H1 (cell line): ENCODE results near the gene TAF5. TPM values are rescaled to one million over a fixed set of nuclear protein-coding genes. Genes with fewer than 3 reads are reported as not detected.

Source experiments
- CTCF ChIA-PET: fragments of 300-600 bp; sonication (Branson Sonifier 250); formaldehyde crosslinking; loops from one replicate; lab custom pipeline; 2021; ENCODE audit not compliant: partially characterized antibody; lab: Charles Lee
- POLR2A ChIA-PET: fragments of 300-600 bp; sonication (Branson Sonifier 250); formaldehyde crosslinking; loops from one replicate; lab custom pipeline; 2021; ENCODE audit warnings: inconsistent platforms; ENCODE audit not compliant: partially characterized antibody; lab: Charles Lee
- DNase-seq, 2 experiments: peaks; one replicate each; pipeline versions ENCODE4 v3.0.0 to v3.0.0-alpha.2; 2010 to 2022; ENCODE audit warnings: low spot score in 2 of 2, low read depth in 1 of 2, mixed read lengths in 1 of 2
- FAIRE-seq: peaks from 2 replicates; lab custom pipeline; 2011; peaks lifted over from hg19 to GRCh38; lab: Jason Lieb, UNC
- H2AFZ ChIP-seq: 2 replicates; pipeline ENCODE4 v1.8.1; 2012; ENCODE audit warnings: low read length, inconsistent platforms
- H2AK5ac ChIP-seq: 2 replicates; pipeline ENCODE4 v1.6.1; 2013; ENCODE audit warnings: low read depth, low read length
- H2BK120ac ChIP-seq: replicated peaks from 2 replicates; pipeline ENCODE3; 2013; ENCODE audit warnings: low read depth, low read length, inconsistent platforms
- H2BK12ac ChIP-seq: 2 replicates; pipeline ENCODE4 v1.6.1; 2013; ENCODE audit warnings: low read depth, low read length
- H2BK15ac ChIP-seq: 2 replicates; pipeline ENCODE4 v1.6.1; 2013; ENCODE audit warnings: low read length
- H2BK20ac ChIP-seq: 2 replicates; pipeline ENCODE4 v1.6.1; 2013; ENCODE audit warnings: low read length
- H2BK5ac ChIP-seq: 2 replicates; pipeline ENCODE4 v1.6.1; 2013; ENCODE audit warnings: low read depth, low read length
- H3K14ac ChIP-seq: 2 replicates; pipeline ENCODE4 v1.6.1; 2013; ENCODE audit warnings: inconsistent platforms; ENCODE audit not compliant: insufficient read length
- H3K18ac ChIP-seq: 2 replicates; pipeline ENCODE4 v1.6.1; 2013; ENCODE audit warnings: low read length; ENCODE audit errors: extremely low read depth
- H3K23ac ChIP-seq: 2 replicates; pipeline ENCODE4 v1.6.1; 2013; ENCODE audit warnings: inconsistent platforms; ENCODE audit not compliant: insufficient read length
- H3K23me2 ChIP-seq: 2 replicates; pipeline ENCODE4 v1.6.1; 2013; ENCODE audit warnings: low read depth, low read length
- H3K27ac ChIP-seq: 2 replicates; pipeline ENCODE4 v1.6.1; 2011; ENCODE audit warnings: low read depth, low read length, inconsistent platforms
- H3K27me3 ChIP-seq, 4 experiments: replicated peaks in 1 of 4; 1 replicate in 1 of 4; 2 replicates in 3 of 4; pipeline versions ENCODE4 v1.6.1 to v1.8.1; 2011 to 2013; ENCODE audit warnings: low read length in 3 of 4, mild to moderate bottlenecking in 3 of 4, inconsistent platforms in 2 of 4, mixed read lengths in 2 of 4, moderate library complexity in 1 of 4; ENCODE audit not compliant: control insufficient read depth in 3 of 4, insufficient read depth in 3 of 4; ENCODE audit errors: extremely low read depth in 1 of 4
- H3K36me3 ChIP-seq, 4 experiments: 2 replicates each; pipeline versions ENCODE4 v1.6.1 to v1.8.1; 2011 to 2013; ENCODE audit warnings: mild to moderate bottlenecking in 4 of 4, low read length in 3 of 4, moderate library complexity in 2 of 4, control low read depth in 1 of 4, inconsistent platforms in 1 of 4; ENCODE audit not compliant: insufficient read depth in 4 of 4, control insufficient read depth in 2 of 4
- H3K4ac ChIP-seq: replicated peaks from 2 replicates; pipeline ENCODE3; 2013; ENCODE audit warnings: low read length, low read depth, mixed read lengths, inconsistent platforms; ENCODE audit not compliant: insufficient read length
- H3K4me1 ChIP-seq, 4 experiments: replicated peaks in 1 of 4; 1 replicate in 1 of 4; 2 replicates in 3 of 4; pipeline versions ENCODE4 v1.6.1 to v1.8.1; 2011 to 2013; ENCODE audit warnings: low read length in 3 of 4, inconsistent platforms in 2 of 4, mixed read lengths in 1 of 4; ENCODE audit not compliant: insufficient read depth in 4 of 4, control insufficient read depth in 3 of 4
- H3K4me2 ChIP-seq, 2 experiments: 2 replicates each; pipeline versions ENCODE4 v1.6.1 to v1.8.1; 2011 to 2013; ENCODE audit warnings: low read depth in 2 of 2, low read length in 2 of 2, control low read depth in 1 of 2, inconsistent platforms in 1 of 2, mild to moderate bottlenecking in 1 of 2; ENCODE audit not compliant: insufficient read depth in 1 of 2
- H3K4me3 ChIP-seq, 4 experiments: fragments of 200-600, 300-600 bp in 1 of 4; sonication (generic), shearing (Covaris generic), sonication (Bioruptor Twin) in 1 of 4; 2 replicates each; pipeline versions ENCODE4 v1.5.1 to v1.8.1; 2011 to 2016; ENCODE audit warnings: low read length in 4 of 4, low read depth in 3 of 4, control low read depth in 2 of 4, inconsistent platforms in 2 of 4, mild to moderate bottlenecking in 2 of 4, mixed read lengths in 1 of 4, moderate library complexity in 1 of 4; ENCODE audit not compliant: insufficient read depth in 2 of 4; ENCODE audit errors: extremely low read depth in 1 of 4
- H3K56ac ChIP-seq: replicated peaks from 2 replicates; pipeline ENCODE3; 2013; ENCODE audit warnings: low read depth, mild to moderate bottlenecking, mixed read lengths, low read length, inconsistent platforms; ENCODE audit not compliant: insufficient read length
- H3K79me1 ChIP-seq: 2 replicates; pipeline ENCODE4 v1.6.1; 2013; ENCODE audit warnings: low read depth, low read length, control low read depth
- H3K79me2 ChIP-seq, 2 experiments: 2 replicates each; pipeline versions ENCODE4 v1.6.1 to v1.8.1; 2012 to 2013; ENCODE audit warnings: low read length in 2 of 2, mild to moderate bottlenecking in 2 of 2, inconsistent platforms in 1 of 2; ENCODE audit not compliant: insufficient read depth in 2 of 2, control insufficient read depth in 1 of 2
- H3K9ac ChIP-seq, 4 experiments: replicated peaks in 1 of 4; 1 replicate in 1 of 4; 2 replicates in 3 of 4; pipeline versions ENCODE4 v1.6.1 to v1.8.1; 2011 to 2013; ENCODE audit warnings: low read depth in 3 of 4, low read length in 3 of 4, control low read depth in 2 of 4, mild to moderate bottlenecking in 2 of 4, moderate library complexity in 2 of 4, inconsistent platforms in 1 of 4; ENCODE audit errors: extremely low read depth in 1 of 4
- H3K9me3 ChIP-seq, 2 experiments: 2 replicates each; pipeline versions ENCODE4 v1.6.1 to v1.8.1; 2012 to 2013; ENCODE audit warnings: mild to moderate bottlenecking in 2 of 2, moderate library complexity in 2 of 2, control low read depth in 1 of 2, inconsistent platforms in 1 of 2, low read depth in 1 of 2, low read length in 1 of 2, mixed read lengths in 1 of 2; ENCODE audit not compliant: insufficient read depth in 2 of 2
- H4K20me1 ChIP-seq, 2 experiments: replicated peaks in 1 of 2; 2 replicates each; pipeline versions ENCODE3 to v1.8.1; 2011 to 2013; ENCODE audit warnings: inconsistent platforms in 2 of 2, low read length in 2 of 2, mild to moderate bottlenecking in 1 of 2; ENCODE audit not compliant: insufficient read depth in 2 of 2, control insufficient read depth in 1 of 2
- H4K5ac ChIP-seq: 2 replicates; pipeline ENCODE4 v1.6.1; 2013; ENCODE audit warnings: low read length, low read depth, mixed read lengths, inconsistent platforms; ENCODE audit not compliant: insufficient read length
- H4K8ac ChIP-seq: 2 replicates; pipeline ENCODE4 v1.8.0; 2013; ENCODE audit warnings: mild to moderate bottlenecking, moderate library complexity, low read length, inconsistent platforms; ENCODE audit not compliant: insufficient read depth; ENCODE audit errors: extremely low read depth
- H4K91ac ChIP-seq: replicated peaks from 2 replicates; pipeline ENCODE3; 2013; ENCODE audit warnings: low read length, mixed read lengths, inconsistent platforms; ENCODE audit not compliant: insufficient read length
- BACH1 ChIP-seq: IDR thresholded peaks from 2 replicates; pipeline ENCODE4 v1.6.1; 2012; ENCODE audit warnings: low read length, improper control_type of control experiment
- CHD1 ChIP-seq: IDR thresholded peaks from 2 replicates; pipeline ENCODE4 v1.6.1; 2012; ENCODE audit warnings: low read depth, low read length, improper control_type of control experiment
- CREB1 ChIP-seq: IDR thresholded peaks from 2 replicates; pipeline ENCODE4 v1.6.1; 2012; ENCODE audit warnings: inconsistent platforms
- FOSL1 ChIP-seq: IDR thresholded peaks from 2 replicates; pipeline ENCODE4 v1.6.1; 2011; ENCODE audit warnings: mild to moderate bottlenecking, low read depth, low read length, moderate library complexity; ENCODE audit not compliant: insufficient read depth
- JUN ChIP-seq: IDR thresholded peaks from 2 replicates; pipeline ENCODE4 v1.6.1; 2011; ENCODE audit warnings: low read depth, mild to moderate bottlenecking, improper control_type of control experiment, low read length
- NRF1 ChIP-seq: IDR thresholded peaks from 2 replicates; pipeline ENCODE4 v1.6.1; 2011; ENCODE audit warnings: mild to moderate bottlenecking, low read depth, low read length, improper control_type of control experiment
- POLR2A ChIP-seq, 2 experiments: IDR thresholded peaks; 1 replicate in 1 of 2; 2 replicates in 1 of 2; pipeline ENCODE4 v1.6.1; 2011; ENCODE audit warnings: low read depth in 2 of 2, low read length in 2 of 2, mild to moderate bottlenecking in 2 of 2; ENCODE audit errors: control extremely low read depth in 1 of 2
- POU5F1 ChIP-seq: IDR thresholded peaks from 2 replicates; pipeline ENCODE4 v1.6.1; 2011; ENCODE audit warnings: low read depth, mild to moderate bottlenecking, low read length, moderate library complexity
- RNF2 ChIP-seq: fragments of 200-900, 300-1000 bp; sonication (generic); IDR thresholded peaks from 2 replicates; pipeline ENCODE4 v1.7.1; 2016; ENCODE audit warnings: borderline replicate concordance, low read depth, mild to moderate bottlenecking, antibody characterized with exemption, low read length; ENCODE audit not compliant: poor library complexity, severe bottlenecking; ENCODE audit errors: missing control alignments
- SIRT6 ChIP-seq: IDR thresholded peaks from one replicate; pipeline ENCODE4 v1.7.1; 2012; ENCODE audit warnings: low read length, inconsistent platforms
- SUZ12 ChIP-seq: fragments of 200-600 bp; sonication (generic); IDR thresholded peaks from 2 replicates; pipeline ENCODE4 v1.6.1; 2012; ENCODE audit warnings: mild to moderate bottlenecking, inconsistent platforms, low read length, moderate library complexity, mixed read lengths
- TBP ChIP-seq: IDR thresholded peaks from 2 replicates; pipeline ENCODE4 v1.6.1; 2011; ENCODE audit warnings: low read depth, low read length, improper control_type of control experiment
- WGBS, 2 experiments: shearing (Covaris generic) in 1 of 2; methylation state at CpG; one replicate each; pipeline versions ENCODE4 v1.1.6 to v1.1.7; 2013 to 2015; ENCODE audit warnings: low lambda C conversion rate in 2 of 2, mixed read lengths in 2 of 2, inconsistent platforms in 1 of 2, low coverage in 1 of 2, missing lambda C conversion rate in 1 of 2; ENCODE audit not compliant: insufficient replicate concordance in 2 of 2, insufficient coverage in 1 of 2, insufficient read length in 1 of 2; ENCODE audit errors: extremely low coverage in 1 of 2, missing lambda C conversion rate in 1 of 2; 5-methylcytosine and 5-hydroxymethylcytosine counted together
- polyA plus RNA-seq, 7 experiments: library from polyadenylated mRNA; depleted of rRNA in 3 of 7; stranded (reverse) in 5 of 7; unstranded in 2 of 7; fragments of >200 nt in 5 of 7; fragments of 200-250 nt in 2 of 7; gene quantifications; 1 replicate in 5 of 7; 2 replicates in 1 of 7; 4 replicates in 1 of 7; pipeline versions ENCODE4 v1.2.1 to v1.2.3, GENCODE V29; 2011 to 2013; ENCODE audit warnings: missing spikeins in 2 of 7, mixed read lengths in 2 of 7
- total RNA-seq: library from RNA; stranded (reverse); fragmentation: NEBNext Ultra II Directional; extraction: Animal tissue kit (Norgen Biotek cat#: 25700); gene quantifications from 2 replicates; pipeline ENCODE4 v1.2.1, GENCODE V29; 2021
- TF ChIP-seq, protein P1 (sequence below), 3 experiments: IDR thresholded peaks; 1 replicate in 2 of 3; 2 replicates in 1 of 3; pipeline versions ENCODE4 v1.5.1 to v1.6.1; 2011; ENCODE audit warnings: low read length in 3 of 3, mild to moderate bottlenecking in 3 of 3, inconsistent platforms in 2 of 3, low read depth in 1 of 3, moderate library complexity in 1 of 3; ENCODE audit not compliant: insufficient read depth in 1 of 3; ENCODE audit errors: control extremely low read depth in 1 of 3

Gene TAF5
- total and polyA plus RNA-seq, 2 of the 8 experiments (the other 6 are each of a cell fraction or from before 2014, with no cell fraction given) = 5.8 to 15.6 TPM

DNA sequence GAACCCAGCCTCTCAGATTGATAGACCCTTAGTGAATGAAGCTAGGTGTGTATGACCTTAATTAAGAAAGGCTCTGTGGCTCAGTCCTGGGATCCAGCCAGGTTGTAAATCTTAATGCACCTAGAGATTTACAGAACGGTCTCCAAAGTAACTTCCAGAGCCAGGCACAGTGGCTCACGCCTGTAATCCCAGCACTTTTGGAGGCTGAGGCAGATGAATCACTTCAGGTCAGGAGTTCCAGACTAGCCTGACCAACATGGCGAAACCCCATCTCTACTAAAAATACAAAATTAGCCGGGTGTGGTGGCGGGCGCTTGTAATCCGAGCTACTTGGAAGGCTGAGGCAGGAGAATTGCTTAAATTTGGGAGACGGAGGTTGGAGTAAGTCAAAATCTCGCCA lies 60.1 kb downstream of the TAF5 start:
- H3K79me2 ChIP-seq = no peaks in the 10 kb centered on the region
- no peak overlapping the region for H4K8ac ChIP-seq
- H4K20me1 ChIP-seq = peaks cover 3 to 5% of the 10 kb centered on the region in 2 experiments
- H4K91ac ChIP-seq = no peak overlapping the region
- no peak overlapping the region for H3K4ac ChIP-seq
- no peak overlapping the region for H2BK20ac ChIP-seq
- H3K18ac ChIP-seq = no peak overlapping the region
- ChIA-PET CTCF (interaction anchor here (1.3 to 2.8 kb wide), 4 partner anchors 10 to 58 kb away, joined by 3 to 12 read pairs (median 5); no protein-coding TSS in a partner anchor), POLR2A (interaction anchor here (1.4 to 2.0 kb wide), 3 partner anchors 9 to 13 kb away, joined by 3 to 7 read pairs (median 4); no protein-coding TSS in a partner anchor)
- FAIRE-seq (no peak), DNase-seq (no peak)
- H3K4me3 ChIP-seq = no peak overlapping the region
- H3K4me2 ChIP-seq = no peak overlapping the region
- no peaks in the 10 kb centered on the region for H3K27me3 ChIP-seq
- no peak overlapping the region for H2AK5ac ChIP-seq
- no peak overlapping the region for H2BK5ac ChIP-seq
- no peak overlapping the region for H2AFZ ChIP-seq
- H2BK12ac ChIP-seq = no peak overlapping the region
- no peak overlapping the region for H2BK15ac ChIP-seq
- no peak overlapping the region for H3K9ac ChIP-seq
- no peaks in the 10 kb centered on the region for H3K9me3 ChIP-seq
- no peak overlapping the region for H3K14ac ChIP-seq
- no peaks in the 10 kb centered on the region for H3K79me1 ChIP-seq
- H4K5ac ChIP-seq = no peak overlapping the region
- 88 to 89% methylated on average over 1 to 9 of the region's 9 CpGs for WGBS, 2 experiments
- H3K27ac ChIP-seq = no peak overlapping the region
- peaks cover 35 to 83% (median 68%) of the 10 kb centered on the region in 4 experiments for H3K36me3 ChIP-seq
- H2BK120ac ChIP-seq = no peak overlapping the region
- H3K23ac ChIP-seq = no peak overlapping the region
- no peak overlapping the region for H3K56ac ChIP-seq
- H3K4me1 ChIP-seq = no peaks in the 10 kb centered on the region
- no peaks in the 10 kb centered on the region for H3K23me2 ChIP-seq
- TF ChIP-seq POLR2A (IDR thresholded peaks at IDR 0.05; ENCODE audit: control extremely low read depth in 1 of 2, low read depth in 2 of 2, low read length in 2 of 2) = no peak
- TF ChIP-seq FOSL1 = no peak
- TF ChIP-seq BACH1 = no peak
- TF ChIP-seq SUZ12 = no peak
- no peak for TF ChIP-seq CHD1
- TF ChIP-seq POU5F1 = no peak
- no peak for TF ChIP-seq NRF1
- no peak for TF ChIP-seq CREB1
- no peak for TF ChIP-seq JUN
- TF ChIP-seq SIRT6 = no peak
- TF ChIP-seq RNF2 = no peak
- no peak for TF ChIP-seq TBP
- TF ChIP-seq, protein P1, sequence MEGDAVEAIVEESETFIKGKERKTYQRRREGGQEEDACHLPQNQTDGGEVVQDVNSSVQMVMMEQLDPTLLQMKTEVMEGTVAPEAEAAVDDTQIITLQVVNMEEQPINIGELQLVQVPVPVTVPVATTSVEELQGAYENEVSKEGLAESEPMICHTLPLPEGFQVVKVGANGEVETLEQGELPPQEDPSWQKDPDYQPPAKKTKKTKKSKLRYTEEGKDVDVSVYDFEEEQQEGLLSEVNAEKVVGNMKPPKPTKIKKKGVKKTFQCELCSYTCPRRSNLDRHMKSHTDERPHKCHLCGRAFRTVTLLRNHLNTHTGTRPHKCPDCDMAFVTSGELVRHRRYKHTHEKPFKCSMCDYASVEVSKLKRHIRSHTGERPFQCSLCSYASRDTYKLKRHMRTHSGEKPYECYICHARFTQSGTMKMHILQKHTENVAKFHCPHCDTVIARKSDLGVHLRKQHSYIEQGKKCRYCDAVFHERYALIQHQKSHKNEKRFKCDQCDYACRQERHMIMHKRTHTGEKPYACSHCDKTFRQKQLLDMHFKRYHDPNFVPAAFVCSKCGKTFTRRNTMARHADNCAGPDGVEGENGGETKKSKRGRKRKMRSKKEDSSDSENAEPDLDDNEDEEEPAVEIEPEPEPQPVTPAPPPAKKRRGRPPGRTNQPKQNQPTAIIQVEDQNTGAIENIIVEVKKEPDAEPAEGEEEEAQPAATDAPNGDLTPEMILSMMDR (IDR thresholded peaks at IDR 0.05; ENCODE audit: control extremely low read depth in 1 of 3, insufficient read depth in 1 of 3, low read depth in 1 of 3, low read length in 3 of 3) = no peak
